Progenitor cell of endocrine pancreas (in vitro differentiated cells): ENCODE measurements around the gene IL34. TPM values are rescaled to one million over a fixed set of nuclear protein-coding genes. Genes with fewer than 3 reads are reported as not detected.

ENCODE experiments used
- DNase-seq: peaks from one replicate; pipeline ENCODE4 v3.0.0; 2021; ENCODE audit warnings: low spot score; ENCODE audit not compliant: unreplicated experiment
- H3K27ac Mint-ChIP-seq: 2 replicates; pipeline ENCODE4 v1.8.0; 2021; ENCODE audit warnings: mild to moderate bottlenecking, moderate library complexity, mixed read lengths
- H3K27me3 Mint-ChIP-seq: 2 replicates; pipeline ENCODE4 v1.8.0; 2021; ENCODE audit warnings: mixed read lengths
- H3K36me3 Mint-ChIP-seq: 2 replicates; pipeline ENCODE4 v1.8.0; 2022; ENCODE audit warnings: mixed read lengths; ENCODE audit not compliant: insufficient read depth
- H3K4me1 Mint-ChIP-seq: 2 replicates; pipeline ENCODE4 v1.8.0; 2021; ENCODE audit warnings: low read depth, mixed read lengths
- H3K4me3 Mint-ChIP-seq: 2 replicates; pipeline ENCODE4 v1.8.0; 2021; ENCODE audit warnings: low read depth, mild to moderate bottlenecking, moderate library complexity, mixed read lengths
- H3K9me3 Mint-ChIP-seq: 2 replicates; pipeline ENCODE4 v1.8.0; 2021; ENCODE audit warnings: low read depth, mixed read lengths
- CTCF ChIP-seq: fragments of 200-600 bp; sonication (generic); IDR thresholded peaks from one replicate; pipeline ENCODE4 v1.5.0; 2021; ENCODE audit warnings: antibody characterized with exemption, mild to moderate bottlenecking; ENCODE audit not compliant: unreplicated experiment
- total RNA-seq: library from RNA; stranded (reverse); gene quantifications from 2 replicates; pipeline ENCODE4 v1.2.1, GENCODE V29; 2021

IL34 gene
- total RNA-seq, 1 donor from 2014 or later, result not detected

DNA sequence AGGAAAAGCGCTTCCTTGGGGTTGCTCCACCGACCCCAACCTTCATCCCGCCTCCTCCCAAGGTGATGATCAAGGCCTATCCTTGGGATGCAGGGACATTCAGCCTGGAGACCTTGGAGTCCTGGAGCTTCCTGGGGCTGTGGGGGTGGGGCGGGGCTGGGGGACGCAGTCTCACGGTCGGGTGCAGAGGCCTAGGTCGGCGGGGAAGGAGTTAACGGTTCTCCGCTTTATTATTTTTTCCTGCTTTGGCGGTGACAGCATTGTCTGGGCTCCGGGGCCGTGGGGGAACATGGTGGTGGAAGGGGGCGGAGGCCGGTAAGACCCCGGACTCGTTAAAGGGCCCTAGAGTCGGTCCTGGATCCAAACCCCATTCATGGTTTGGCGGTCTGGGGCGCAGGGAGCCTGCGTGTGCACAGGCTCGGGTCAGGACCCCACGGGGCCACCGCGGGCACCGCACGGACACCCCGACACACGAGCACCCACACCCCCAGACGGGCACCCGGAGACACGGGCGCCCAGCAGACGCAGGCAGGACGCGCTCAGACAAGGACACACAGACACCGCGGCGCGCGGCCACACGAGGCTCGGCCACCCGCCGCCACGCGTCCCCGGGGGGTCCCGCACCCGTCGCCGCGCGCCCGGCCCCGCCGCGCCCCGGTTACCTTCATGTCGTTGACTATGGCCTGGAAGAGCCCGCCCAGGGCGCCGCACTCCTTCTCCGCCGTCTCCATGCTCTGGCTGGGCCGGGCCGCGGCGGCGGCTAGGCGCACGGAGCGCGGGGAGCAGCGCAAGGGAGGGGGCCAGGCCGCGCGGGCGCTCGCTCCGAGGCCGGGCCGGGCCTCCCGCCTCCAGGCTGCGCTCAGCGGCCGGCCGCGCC is 38.9 kb downstream of the IL34 start:
- Mint-ChIP-seq H3K4me1 (peaks cover 22% of the 10 kb centered on the region), H3K36me3 (no peaks in the 10 kb centered on the region), H3K27ac (no peak overlapping the region), H3K27me3 (no peaks in the 10 kb centered on the region), H3K9me3 (no peaks in the 10 kb centered on the region), H3K4me3 (peak overlapping the region; percentile 79)
- DNase-seq, result no peak
- no peak for TF ChIP-seq CTCF

DNA sequence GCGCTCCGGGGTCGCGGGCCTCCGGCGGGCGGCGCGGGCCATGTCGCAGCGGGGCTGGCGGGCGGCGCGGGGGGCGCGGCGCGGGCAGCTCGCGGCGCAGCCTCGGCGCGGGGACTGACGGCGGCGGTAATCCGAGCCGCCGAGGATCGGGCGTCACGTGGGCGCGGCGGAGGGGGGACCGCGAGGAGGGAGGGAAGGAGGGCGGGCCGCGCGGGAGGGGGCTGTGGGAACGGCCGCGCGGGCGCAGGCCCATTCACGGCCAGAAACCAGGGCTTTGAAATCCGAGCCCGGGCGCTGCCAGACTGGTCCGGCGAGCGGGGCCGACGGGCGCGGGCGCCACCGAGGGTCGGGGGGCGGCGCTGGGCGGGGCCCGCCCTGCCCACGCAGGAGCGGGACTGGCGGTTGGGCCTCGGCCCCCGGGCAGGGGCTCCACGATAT is 39.6 kb downstream of the IL34 start, which contains the start of gene MTSS2:
MTSS2 (minus strand) TSS at position 116 of the 438 bp plus-strand sequence. CDS start 262 bp downstream, outside the sequence.
- Mint-ChIP-seq H3K36me3 (no peaks in the 10 kb centered on the region), H3K9me3 (no peaks in the 10 kb centered on the region), H3K27ac (no peak within 1 kb of the TSS), H3K27me3 (no peaks in the 10 kb centered on the region), H3K4me1 (peaks cover 20% of the 10 kb centered on the region), H3K4me3 (peak within 1 kb of the TSS; percentile 79)
- peak; percentile 72 for DNase-seq
- no peak for TF ChIP-seq CTCF

DNA sequence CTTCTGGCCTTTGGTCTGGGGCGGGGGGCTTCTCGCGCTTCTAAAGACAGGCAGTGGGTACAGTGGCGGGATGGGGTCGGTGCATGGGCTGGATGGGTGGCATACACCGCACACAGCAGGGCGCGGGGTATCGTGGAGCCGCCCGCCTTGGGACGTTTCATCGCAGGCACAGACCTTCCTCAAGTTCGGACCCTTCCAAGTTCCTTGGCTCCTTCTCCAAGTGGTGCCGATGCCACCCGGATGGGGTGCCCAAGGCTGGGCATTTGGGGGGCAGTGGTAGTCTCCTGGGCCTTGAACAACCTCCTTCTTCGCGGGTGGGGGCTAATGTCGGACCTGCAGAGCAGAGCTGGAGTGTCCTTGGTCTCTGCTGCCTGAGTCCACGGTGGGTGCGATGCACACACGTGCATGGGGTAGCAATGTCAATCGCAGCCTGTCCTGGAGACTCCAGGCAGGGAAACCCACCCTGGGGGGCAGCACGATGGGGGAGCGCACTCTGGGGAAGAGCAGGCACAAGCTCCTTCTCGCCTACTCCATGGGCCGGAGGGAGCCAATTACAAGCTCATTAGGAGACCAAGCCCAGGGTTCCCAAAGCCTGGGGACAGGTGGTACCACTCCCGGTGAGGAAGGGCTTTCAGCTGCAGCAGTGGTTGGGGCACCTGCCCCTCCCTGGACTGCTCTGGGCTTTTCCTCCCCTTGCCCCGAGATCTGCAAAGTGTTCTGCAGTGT is 40.2 kb downstream of the IL34 start:
- H3K4me3 Mint-ChIP-seq, result peak overlapping the region; percentile 74
- peaks cover 20% of the 10 kb centered on the region for H3K4me1 Mint-ChIP-seq
- DNase-seq, result no peak
- TF ChIP-seq CTCF, result no peak
- H3K27me3 Mint-ChIP-seq, result no peaks in the 10 kb centered on the region
- H3K9me3 Mint-ChIP-seq, result no peaks in the 10 kb centered on the region
- H3K36me3 Mint-ChIP-seq, result no peaks in the 10 kb centered on the region
- no peak overlapping the region for H3K27ac Mint-ChIP-seq

DNA sequence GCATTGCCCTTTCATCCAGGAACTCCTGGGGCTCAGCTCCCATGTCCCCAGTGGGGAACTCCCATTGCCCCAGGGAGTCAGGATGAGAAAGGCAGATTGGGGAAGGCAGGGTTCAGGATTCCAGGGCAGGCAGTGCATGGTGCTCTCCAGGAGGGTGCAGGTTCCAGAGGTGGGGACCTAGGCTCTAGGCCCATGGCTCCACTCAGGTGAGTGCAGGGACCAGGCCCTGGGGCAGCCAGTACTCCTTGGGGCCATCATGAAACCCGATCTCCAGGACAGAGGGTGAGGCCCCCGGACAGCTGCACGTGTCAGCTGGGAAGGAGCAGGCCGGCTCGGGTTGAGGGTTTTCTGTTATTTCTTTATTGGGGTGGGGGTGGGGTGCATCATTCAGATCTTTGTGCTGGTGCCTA is 40.7 kb downstream of the IL34 start:
- H3K4me1 Mint-ChIP-seq, result peaks cover 15% of the 10 kb centered on the region
- no peaks in the 10 kb centered on the region for H3K27me3 Mint-ChIP-seq
- H3K4me3 Mint-ChIP-seq, result peak overlapping the region; percentile 45
- no peaks in the 10 kb centered on the region for H3K9me3 Mint-ChIP-seq
- no peak for TF ChIP-seq CTCF
- no peak overlapping the region for H3K27ac Mint-ChIP-seq
- no peaks in the 10 kb centered on the region for H3K36me3 Mint-ChIP-seq
- DNase-seq, result no peak

GRCh38 chr16:70687671-70688245 is 41.4 kb downstream of the IL34 start:
- Mint-ChIP-seq H3K27ac (no peak overlapping the region), H3K27me3 (no peaks in the 10 kb centered on the region), H3K36me3 (no peaks in the 10 kb centered on the region), H3K9me3 (no peaks in the 10 kb centered on the region), H3K4me3 (no peak overlapping the region), H3K4me1 (peaks cover 10% of the 10 kb centered on the region)
- no peak for TF ChIP-seq CTCF
- no peak for DNase-seq
